Mesodermal cell (in vitro differentiated cells): ENCODE data around the gene GPATCH2L.

Experiments used
- H3K27ac ChIP-seq: 2 replicates; pipeline ENCODE4 v1.7.0; 2013; ENCODE audit warnings: mild to moderate bottlenecking, low read depth, low read length, moderate library complexity; ENCODE audit not compliant: severe bottlenecking
- H3K36me3 ChIP-seq: 2 replicates; pipeline ENCODE4 v1.7.1; 2013; ENCODE audit warnings: mild to moderate bottlenecking, low read length, moderate library complexity; ENCODE audit not compliant: control insufficient read depth, insufficient read depth
- H3K4me1 ChIP-seq: one replicate; pipeline ENCODE4 v1.7.1; 2013; ENCODE audit warnings: mild to moderate bottlenecking, low read length; ENCODE audit not compliant: insufficient read depth, control insufficient read depth, poor library complexity, severe bottlenecking
- H3K4me3 ChIP-seq: 2 replicates; pipeline ENCODE4 v1.7.0; 2013; ENCODE audit warnings: low read length, control low read depth, mild to moderate bottlenecking; ENCODE audit not compliant: insufficient read depth, poor library complexity, severe bottlenecking; ENCODE audit errors: extremely low read depth
- H3K9me3 ChIP-seq: 2 replicates; pipeline ENCODE4 v1.7.1; 2013; ENCODE audit warnings: mild to moderate bottlenecking, low read length, moderate library complexity; ENCODE audit not compliant: control insufficient read depth
- WGBS, 2 experiments: methylation state at CpG; one replicate each; pipeline ENCODE4 v1.1.5; 2013; ENCODE audit warnings: missing lambda C conversion rate in 2 of 2; ENCODE audit not compliant: insufficient coverage in 2 of 2; 5-methylcytosine and 5-hydroxymethylcytosine counted together

The GPATCH2L gene

DNA sequence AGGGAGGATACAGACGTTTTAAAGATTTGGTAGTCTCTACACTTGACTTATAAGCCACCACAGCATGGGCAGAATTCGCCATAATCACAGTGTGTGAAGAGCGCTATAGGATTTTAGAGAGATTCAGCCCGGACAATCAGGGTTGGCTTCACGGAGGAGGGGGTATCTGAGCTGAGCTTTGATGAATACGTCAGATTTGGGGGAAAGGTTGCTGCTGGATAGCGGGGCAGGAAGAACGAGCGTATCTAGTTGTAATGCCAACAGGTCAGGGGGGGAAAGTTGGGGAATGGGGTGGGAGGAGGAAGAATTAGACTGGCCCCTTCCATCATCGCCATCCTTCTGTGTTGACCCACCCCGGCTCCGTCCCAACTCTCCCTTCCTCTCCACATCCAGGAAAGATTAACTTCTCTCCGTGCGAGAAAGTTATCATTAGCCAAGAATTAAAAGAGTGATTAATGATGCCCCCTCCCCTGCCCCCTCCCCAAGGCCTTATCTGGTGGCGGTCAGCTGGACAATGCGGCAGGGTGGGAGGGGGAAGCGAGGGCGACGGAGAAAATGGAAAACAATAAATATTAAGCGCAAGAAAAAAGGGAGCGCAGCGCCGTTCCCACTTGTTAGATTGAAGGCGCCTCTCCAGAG is 13.5 kb upstream of the GPATCH2L start:
- Histone ChIP-seq H3K4me1 (no peaks in the 10 kb centered on the region), H3K9me3 (peaks cover 2% of the 10 kb centered on the region), H3K27ac (peak overlapping the region; percentile 6), H3K36me3 (no peaks in the 10 kb centered on the region), H3K4me3 (peak overlapping the region; percentile 32)
- WGBS, 2 experiments, result 7 to 8% methylated on average over 12 to 16 of the region's 24 CpGs

GRCh38 chr14:76138758-76139723 is 12.7 kb upstream of the GPATCH2L start:
- Histone ChIP-seq H3K9me3 (peaks cover 8% of the 10 kb centered on the region), H3K36me3 (no peaks in the 10 kb centered on the region), H3K27ac (peak overlapping the region; percentile 6), H3K4me3 (peak overlapping the region; percentile 32), H3K4me1 (no peaks in the 10 kb centered on the region)
- WGBS, 2 experiments, result 12 to 20% methylated on average over 28 to 31 of the region's 50 CpGs

DNA sequence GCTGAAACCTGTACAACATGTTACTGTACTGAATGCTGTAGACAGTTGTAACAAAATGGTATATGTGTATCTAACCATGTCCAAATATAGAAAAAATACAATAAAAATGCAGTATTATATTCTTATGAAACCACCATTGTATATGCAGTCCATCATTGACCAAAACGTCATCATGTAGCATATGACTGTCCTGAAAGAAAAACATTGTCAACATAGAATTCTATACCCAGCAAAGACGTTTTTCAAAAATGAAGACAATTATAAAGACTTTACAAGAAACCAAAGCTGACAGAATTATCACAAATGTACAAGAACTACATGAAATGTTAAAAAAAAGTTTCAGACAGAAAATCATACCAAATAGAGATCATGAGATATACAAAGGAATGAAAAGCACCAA is 8.1 kb upstream of the GPATCH2L start:
- Histone ChIP-seq H3K4me3 (no peak overlapping the region), H3K9me3 (peaks cover 14% of the 10 kb centered on the region), H3K36me3 (no peaks in the 10 kb centered on the region), H3K27ac (no peak overlapping the region), H3K4me1 (no peaks in the 10 kb centered on the region)
- WGBS, 2 experiments, result no CpG with 5 or more reads among the region's 2 CpGs

DNA sequence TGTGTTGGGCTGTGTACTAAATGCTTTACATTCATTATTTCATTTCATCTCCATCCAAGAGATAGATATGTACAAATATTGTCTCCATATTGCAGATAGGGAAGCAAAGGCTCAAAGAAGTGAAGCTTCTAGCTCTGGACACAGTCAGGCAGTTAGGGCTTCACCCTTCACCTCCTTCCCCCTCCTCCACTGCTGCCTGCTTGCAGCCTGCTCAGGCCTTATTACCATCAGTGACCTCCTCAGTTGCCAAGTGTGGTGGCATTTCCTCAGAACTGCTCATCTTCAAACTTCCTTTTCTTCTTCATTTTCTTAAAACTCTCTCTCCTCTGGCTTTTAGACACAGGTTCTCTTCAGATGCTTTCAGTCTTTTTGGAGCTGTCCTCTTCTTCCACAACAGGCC is 4.7 kb upstream of the GPATCH2L start:
- Histone ChIP-seq H3K4me1 (no peaks in the 10 kb centered on the region), H3K27ac (no peak overlapping the region), H3K36me3 (no peaks in the 10 kb centered on the region), H3K9me3 (peaks cover 14% of the 10 kb centered on the region), H3K4me3 (no peak overlapping the region)

DNA sequence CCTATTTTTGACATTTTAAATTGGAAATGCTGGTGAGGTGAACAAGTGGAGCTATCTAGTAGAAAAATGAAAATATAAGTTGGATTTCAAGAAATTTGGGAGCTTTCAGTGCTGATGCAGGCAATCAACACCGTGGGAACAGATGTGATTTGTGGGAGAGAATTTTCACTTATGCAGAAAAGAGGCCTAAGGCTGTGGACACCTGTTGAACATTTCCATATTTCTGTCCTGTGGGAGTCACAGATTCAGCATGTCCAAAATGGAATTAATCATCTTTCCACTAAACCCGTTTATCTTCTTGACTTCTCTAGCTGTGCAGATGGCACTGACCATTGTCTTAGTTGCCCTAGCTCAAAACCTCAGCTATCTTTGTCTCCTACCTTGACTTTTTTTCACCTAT is 2.5 kb upstream of the GPATCH2L start:
- 86 to 89% methylated on average over 1 of the region's 2 CpGs for WGBS, 2 experiments
- Histone ChIP-seq H3K36me3 (peaks cover 1% of the 10 kb centered on the region), H3K9me3 (peaks cover 5% of the 10 kb centered on the region), H3K4me3 (no peak overlapping the region), H3K27ac (no peak overlapping the region), H3K4me1 (peaks cover 11% of the 10 kb centered on the region)

- H3K4me1 ChIP-seq, result peaks cover 15% of the 10 kb centered on the region
- H3K36me3 ChIP-seq, result peaks cover 30% of the 10 kb centered on the region
- no peaks in the 10 kb centered on the region for H3K9me3 ChIP-seq
- peak overlapping the region; percentile 92 for H3K27ac ChIP-seq
- peak overlapping the region; percentile 80 for H3K4me3 ChIP-seq
- 0 to 1% methylated on average over 14 to 15 of the region's 17 CpGs for WGBS, 2 experiments
Observed at GRCh38 chr14:76152333-76152681, 585 bp downstream of the GPATCH2L start.

DNA sequence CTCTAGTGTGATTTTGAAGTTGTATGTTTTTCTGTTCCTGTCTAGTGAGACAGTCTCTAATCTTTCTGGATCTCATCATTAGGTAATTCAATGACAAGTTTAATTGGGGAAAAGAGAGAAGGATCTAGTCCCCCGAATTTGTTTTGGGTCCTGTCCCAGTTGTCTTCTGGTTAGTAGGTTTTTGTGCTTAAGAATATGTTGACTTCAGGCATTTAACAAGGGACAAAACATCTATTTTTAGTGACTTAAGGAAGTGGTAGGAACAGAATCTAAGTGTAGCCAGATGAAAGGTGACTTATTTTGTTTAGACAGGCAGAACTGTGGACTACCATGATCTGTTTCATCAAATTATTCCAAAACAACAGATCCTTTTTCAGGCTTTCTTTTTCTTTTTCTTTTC is 2.2 kb downstream of the GPATCH2L start:
- peaks cover 46% of the 10 kb centered on the region for H3K36me3 ChIP-seq
- H3K9me3 ChIP-seq, result no peaks in the 10 kb centered on the region
- WGBS, 2 experiments, result 83 to 100% methylated on average over 1 of the region's 1 CpG

DNA sequence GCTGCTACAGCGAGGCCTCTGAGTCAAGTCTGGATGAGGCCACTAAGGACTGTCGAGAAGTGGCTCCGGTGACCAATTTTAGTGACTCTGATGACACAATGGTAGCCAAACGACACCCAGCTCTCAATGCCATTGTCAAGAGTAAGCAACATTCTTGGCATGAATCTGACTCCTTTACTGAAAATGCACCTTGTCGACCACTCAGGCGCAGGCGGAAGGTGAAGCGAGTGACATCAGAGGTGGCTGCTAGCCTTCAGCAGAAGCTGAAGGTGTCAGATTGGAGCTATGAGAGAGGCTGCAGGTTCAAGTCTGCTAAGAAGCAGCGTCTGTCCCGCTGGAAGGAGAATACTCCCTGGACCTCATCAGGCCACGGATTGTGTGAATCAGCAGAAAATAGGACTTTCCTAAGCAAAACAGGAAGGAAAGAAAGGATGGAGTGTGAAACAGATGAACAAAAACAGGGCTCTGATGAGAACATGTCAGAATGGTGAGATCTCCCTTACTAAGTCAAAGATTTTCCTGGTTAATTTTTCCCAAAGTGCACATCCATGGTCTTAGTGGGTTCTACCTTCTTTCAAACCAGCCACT is 2.9 kb downstream of the GPATCH2L start:
- H3K27ac ChIP-seq, result no peak overlapping the region
- no peak overlapping the region for H3K4me3 ChIP-seq
- H3K9me3 ChIP-seq, result no peaks in the 10 kb centered on the region
- peaks cover 53% of the 10 kb centered on the region for H3K36me3 ChIP-seq
- WGBS, 2 experiments, result 93 to 95% methylated on average over 10 to 11 of the region's 11 CpGs
- H3K4me1 ChIP-seq, result peaks cover 15% of the 10 kb centered on the region

More for the DNA sequence above, 2.2 kb downstream of the GPATCH2L start:
- no peak overlapping the region for H3K27ac ChIP-seq
- no peak overlapping the region for H3K4me3 ChIP-seq
- H3K4me1 ChIP-seq, result peaks cover 15% of the 10 kb centered on the region

- no peaks in the 10 kb centered on the region for H3K4me1 ChIP-seq
- H3K27ac ChIP-seq, result no peak overlapping the region
Observed at GRCh38 chr14:76163668-76164363, 12.1 kb downstream of the GPATCH2L start.

DNA sequence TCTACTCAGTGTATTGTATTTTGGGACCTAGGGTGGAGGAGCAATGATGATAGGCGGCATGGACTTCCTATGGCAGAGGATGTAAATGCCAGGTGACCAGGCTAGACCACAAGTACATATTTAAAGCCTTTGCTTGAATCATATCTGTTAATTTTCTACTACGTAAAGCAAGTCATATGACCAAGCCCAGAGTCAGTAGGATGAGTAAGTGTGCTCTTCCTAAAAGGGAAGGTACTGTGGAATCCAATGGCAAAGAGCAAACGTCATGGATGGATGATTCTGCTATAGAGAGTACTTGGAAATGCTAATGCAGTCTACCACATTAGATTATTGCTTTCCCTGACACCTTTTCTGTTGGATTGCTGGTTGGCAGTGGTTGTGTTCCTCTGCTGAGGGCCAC is 16.8 kb downstream of the GPATCH2L start:
- Histone ChIP-seq H3K9me3 (no peaks in the 10 kb centered on the region), H3K36me3 (peaks cover 88% of the 10 kb centered on the region), H3K4me3 (no peak overlapping the region), H3K27ac (no peak overlapping the region), H3K4me1 (no peaks in the 10 kb centered on the region)
- 100% methylated on average over 1 of the region's 3 CpGs; no CpG with 5 or more reads in 1 of the 2 experiments for WGBS, 2 experiments

More at GRCh38 chr14:76163668-76164363, 12.1 kb downstream of the GPATCH2L start:
- 78 to 97% methylated on average over 4 to 5 of the region's 8 CpGs for WGBS, 2 experiments
- Histone ChIP-seq H3K36me3 (peaks cover 76% of the 10 kb centered on the region), H3K4me3 (no peak overlapping the region), H3K9me3 (no peaks in the 10 kb centered on the region)
